K562 (cell line): ENCODE data around the gene SYMPK. TPM values are rescaled to one million over a fixed set of nuclear protein-coding genes. Genes with fewer than 3 reads are reported as not detected.

Source experiments
- CBFB ChIP-seq: sonication (generic); formaldehyde crosslinking; IDR thresholded peaks from 2 replicates; pipeline ENCODE4 v1.4.0; 2020; ENCODE audit warnings: mild to moderate bottlenecking, missing genetic modification reagents
- ELF1 ChIP-seq: fragments of 200-800 bp; sonication (Bioruptor generic); IDR thresholded peaks from 2 replicates; pipeline ENCODE4 v1.6.1; 2016; ENCODE audit warnings: missing genetic modification characterization, missing compliant biosample characterization
- ESRRA ChIP-seq: fragments of 450-650 bp; IDR thresholded peaks from 2 replicates; pipeline ENCODE4 v1.6.1; 2014; ENCODE audit warnings: low read depth, mild to moderate bottlenecking, moderate library complexity, borderline replicate concordance
- GATAD2B ChIP-seq: fragments of 450-650 bp; IDR thresholded peaks from 2 replicates; pipeline ENCODE4 v1.6.1; 2017; ENCODE audit warnings: mild to moderate bottlenecking, borderline replicate concordance
- HLTF ChIP-seq: fragments of 450-650 bp; IDR thresholded peaks from 2 replicates; pipeline ENCODE4 v1.6.1; 2016
- MCM3 ChIP-seq: fragments of 450-650 bp; IDR thresholded peaks from 2 replicates; pipeline ENCODE4 v1.6.1; 2016
- ZNF140 ChIP-seq: fragments of 250-450 bp; sonication (Bioruptor Pico); IDR thresholded peaks from 2 replicates; pipeline ENCODE4 v1.8.0; 2021; ENCODE audit warnings: moderate library complexity, mild to moderate bottlenecking, inconsistent platforms
- ZNF57 ChIP-seq: fragments of 450-650 bp; formaldehyde crosslinking; IDR thresholded peaks from 2 replicates; pipeline ENCODE4 v1.4.0; 2020; ENCODE audit warnings: mild to moderate bottlenecking, moderate library complexity
- ZSCAN29 ChIP-seq: fragments of 450-650 bp; IDR thresholded peaks from 2 replicates; pipeline ENCODE4 v1.6.1; 2017
- polyA plus RNA-seq, 8 experiments: library from polyadenylated mRNA; depleted of rRNA in 4 of 8; stranded (reverse) in 5 of 8; unstranded in 3 of 8; fragments of >200 nt; fragmentation: Nextera tagmentation in 2 of 8; fragmentation: Illumina TruSeq in 1 of 8; extraction: Ambion mirVana in 2 of 8; extraction: Trizol in 1 of 8; gene quantifications; 2 replicates each; pipeline versions ENCODE4 v1.2.1 to v1.2.3, GENCODE V29; 2011 to 2014; ENCODE audit warnings: inconsistent platforms in 1 of 8, missing spikeins in 1 of 8
- total RNA-seq, 7 experiments: library from RNA; depleted of rRNA in 6 of 7; stranded (reverse); fragments of >200 nt in 6 of 7; fragmentation: Illumina TruSeq in 2 of 7; extraction: Trizol in 2 of 7; gene quantifications; 2 replicates each; pipeline versions ENCODE4 v1.2.1 to v1.2.3, GENCODE V29; 2011 to 2021; ENCODE audit warnings: low replicate concordance in 1 of 7
- TF ChIP-seq, protein P1 (sequence below): fragments of 450-650 bp; IDR thresholded peaks from 2 replicates; pipeline ENCODE4 v1.6.1; 2016; ENCODE audit warnings: low read depth
- TF ChIP-seq, protein P2 (sequence below), 2 experiments: fragments of 250-450 bp in 1 of 2; fragments of 450-650 bp in 1 of 2; sonication (Bioruptor Pico) in 1 of 2; IDR thresholded peaks; 2 replicates each; pipeline versions ENCODE4 v1.6.1 to v1.8.0; 2016 to 2021; ENCODE audit warnings: mild to moderate bottlenecking in 2 of 2, moderate library complexity in 2 of 2, missing compliant biosample characterization in 1 of 2, missing genetic modification characterization in 1 of 2
- TF ChIP-seq, protein P3 (sequence below): fragments of 450-650 bp; formaldehyde crosslinking; IDR thresholded peaks from 2 replicates; pipeline ENCODE4 v1.4.0; 2020; ENCODE audit warnings: mild to moderate bottlenecking, moderate library complexity
- TF ChIP-seq, protein P4 (sequence below): fragments of 450-650 bp; formaldehyde crosslinking; IDR thresholded peaks from 2 replicates; pipeline ENCODE4 v1.4.0; 2022; ENCODE audit warnings: mild to moderate bottlenecking, moderate library complexity
- TF ChIP-seq, protein P5 (sequence below), 2 experiments: IDR thresholded peaks; 2 replicates each; pipeline ENCODE4 v1.6.1; 2011; ENCODE audit warnings: borderline replicate concordance in 1 of 2, control low read depth in 1 of 2, low read depth in 1 of 2, low read length in 1 of 2, mild to moderate bottlenecking in 1 of 2, mixed read lengths in 1 of 2, moderate library complexity in 1 of 2; ENCODE audit not compliant: insufficient read depth in 1 of 2, insufficient read length in 1 of 2, poor library complexity in 1 of 2, severe bottlenecking in 1 of 2; ENCODE audit errors: extremely low read depth in 1 of 2

Gene SYMPK
- total and polyA plus RNA-seq, 9 of the 15 experiments (the other 6 are each of a cell fraction or from before 2014, with no cell fraction given): 0.73 to 95.5 (median 58.4) TPM

DNA sequence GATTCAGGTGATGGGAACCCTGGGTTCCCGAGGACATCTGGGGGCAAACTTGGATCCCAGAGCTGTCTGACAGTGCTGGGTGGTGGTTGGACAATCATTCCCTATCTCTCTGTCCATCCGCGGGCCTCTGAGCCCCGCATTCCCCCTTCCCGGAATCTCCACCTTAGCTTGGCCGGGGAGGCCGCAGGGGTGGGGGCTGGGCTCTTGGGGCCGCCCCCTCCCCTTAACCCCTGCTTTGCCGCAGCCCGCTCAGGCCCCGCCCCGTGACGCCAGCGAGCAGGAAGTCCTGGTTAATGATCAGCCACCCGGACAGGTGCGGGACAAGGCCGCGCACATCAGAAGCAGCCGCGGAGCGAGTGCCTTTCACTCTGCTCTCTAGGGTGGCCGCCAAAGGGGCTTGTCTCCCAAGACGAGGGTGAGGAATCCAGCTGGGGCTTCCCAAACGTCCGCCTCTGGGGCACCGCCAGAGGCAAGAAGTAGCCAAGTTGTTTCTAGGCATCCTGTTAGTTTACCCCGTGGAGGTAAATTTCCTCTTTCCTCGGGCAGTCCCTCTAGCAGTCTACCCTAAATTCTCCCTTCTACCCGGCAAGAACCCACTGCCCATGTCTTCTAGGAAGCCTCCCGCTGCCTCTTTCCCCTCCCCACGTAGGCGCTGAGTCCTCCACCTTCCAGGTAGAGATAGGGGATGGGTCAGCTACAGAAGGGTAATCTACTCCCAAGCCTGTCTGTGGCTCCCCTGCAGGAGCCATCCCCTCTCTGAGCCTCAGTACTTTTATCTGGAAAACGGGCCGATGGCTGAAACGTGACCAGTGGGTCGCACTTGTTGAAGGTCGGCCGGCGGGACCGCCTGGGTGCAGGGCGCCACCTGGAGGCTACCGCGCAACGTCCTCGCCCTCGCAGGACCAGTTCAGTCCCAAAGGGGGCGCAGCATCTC is 20.0 kb upstream of the SYMPK start (continued):
- TF ChIP-seq GATAD2B (peak; percentile 62; the same call in 1 of the 2 replicates), ESRRA (peak; percentile 97), ZNF140 (CRISPR knock-in tag) (no peak), ZNF57 (CRISPR knock-in tag) (no peak), HLTF (peak; percentile 62; the same call in 1 of the 2 replicates), MCM3 (no peak), ELF1 (tag) (peak; percentile 82), CBFB (CRISPR knock-in tag) (peak; percentile 80; the same call in 1 of the 2 replicates), ZSCAN29 (no peak)
- TF ChIP-seq, protein P1, sequence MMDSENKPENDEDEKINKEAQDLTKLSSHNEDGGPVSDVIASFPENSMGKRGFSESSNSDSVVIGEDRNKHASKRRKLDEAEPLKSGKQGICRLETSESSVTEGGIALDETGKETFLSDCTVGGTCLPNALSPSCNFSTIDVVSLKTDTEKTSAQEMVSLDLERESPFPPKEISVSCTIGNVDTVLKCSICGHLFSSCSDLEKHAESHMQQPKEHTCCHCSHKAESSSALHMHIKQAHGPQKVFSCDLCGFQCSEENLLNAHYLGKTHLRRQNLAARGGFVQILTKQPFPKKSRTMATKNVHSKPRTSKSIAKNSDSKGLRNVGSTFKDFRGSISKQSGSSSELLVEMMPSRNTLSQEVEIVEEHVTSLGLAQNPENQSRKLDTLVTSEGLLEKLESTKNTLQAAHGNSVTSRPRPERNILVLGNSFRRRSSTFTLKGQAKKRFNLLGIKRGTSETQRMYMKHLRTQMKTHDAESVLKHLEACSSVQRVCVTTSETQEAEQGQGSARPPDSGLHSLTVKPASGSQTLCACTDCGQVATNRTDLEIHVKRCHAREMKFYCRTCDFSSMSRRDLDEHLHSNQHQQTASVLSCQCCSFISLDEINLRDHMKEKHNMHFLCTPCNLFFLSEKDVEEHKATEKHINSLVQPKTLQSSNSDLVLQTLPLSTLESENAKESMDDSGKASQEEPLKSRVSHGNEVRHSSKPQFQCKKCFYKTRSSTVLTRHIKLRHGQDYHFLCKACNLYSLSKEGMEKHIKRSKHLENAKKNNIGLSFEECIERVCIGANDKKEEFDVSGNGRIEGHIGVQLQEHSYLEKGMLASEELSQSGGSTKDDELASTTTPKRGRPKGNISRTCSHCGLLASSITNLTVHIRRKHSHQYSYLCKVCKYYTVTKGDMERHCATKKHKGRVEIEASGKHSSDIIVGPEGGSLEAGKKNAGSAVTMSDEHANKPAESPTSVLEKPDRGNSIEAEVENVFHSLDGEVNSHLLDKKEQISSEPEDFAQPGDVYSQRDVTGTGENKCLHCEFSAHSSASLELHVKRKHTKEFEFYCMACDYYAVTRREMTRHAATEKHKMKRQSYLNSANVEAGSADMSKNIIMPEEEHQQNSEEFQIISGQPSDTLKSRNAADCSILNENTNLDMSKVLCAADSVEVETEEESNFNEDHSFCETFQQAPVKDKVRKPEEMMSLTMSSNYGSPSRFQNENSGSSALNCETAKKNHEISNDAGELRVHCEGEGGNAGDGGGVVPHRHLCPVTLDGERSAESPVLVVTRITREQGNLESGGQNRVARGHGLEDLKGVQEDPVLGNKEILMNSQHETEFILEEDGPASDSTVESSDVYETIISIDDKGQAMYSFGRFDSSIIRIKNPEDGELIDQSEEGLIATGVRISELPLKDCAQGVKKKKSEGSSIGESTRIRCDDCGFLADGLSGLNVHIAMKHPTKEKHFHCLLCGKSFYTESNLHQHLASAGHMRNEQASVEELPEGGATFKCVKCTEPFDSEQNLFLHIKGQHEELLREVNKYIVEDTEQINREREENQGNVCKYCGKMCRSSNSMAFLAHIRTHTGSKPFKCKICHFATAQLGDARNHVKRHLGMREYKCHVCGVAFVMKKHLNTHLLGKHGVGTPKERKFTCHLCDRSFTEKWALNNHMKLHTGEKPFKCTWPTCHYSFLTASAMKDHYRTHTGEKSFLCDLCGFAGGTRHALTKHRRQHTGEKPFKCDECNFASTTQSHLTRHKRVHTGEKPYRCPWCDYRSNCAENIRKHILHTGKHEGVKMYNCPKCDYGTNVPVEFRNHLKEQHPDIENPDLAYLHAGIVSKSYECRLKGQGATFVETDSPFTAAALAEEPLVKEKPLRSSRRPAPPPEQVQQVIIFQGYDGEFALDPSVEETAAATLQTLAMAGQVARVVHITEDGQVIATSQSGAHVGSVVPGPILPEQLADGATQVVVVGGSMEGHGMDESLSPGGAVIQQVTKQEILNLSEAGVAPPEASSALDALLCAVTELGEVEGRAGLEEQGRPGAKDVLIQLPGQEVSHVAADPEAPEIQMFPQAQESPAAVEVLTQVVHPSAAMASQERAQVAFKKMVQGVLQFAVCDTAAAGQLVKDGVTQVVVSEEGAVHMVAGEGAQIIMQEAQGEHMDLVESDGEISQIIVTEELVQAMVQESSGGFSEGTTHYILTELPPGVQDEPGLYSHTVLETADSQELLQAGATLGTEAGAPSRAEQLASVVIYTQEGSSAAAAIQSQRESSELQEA: no peak
- TF ChIP-seq, protein P2, sequence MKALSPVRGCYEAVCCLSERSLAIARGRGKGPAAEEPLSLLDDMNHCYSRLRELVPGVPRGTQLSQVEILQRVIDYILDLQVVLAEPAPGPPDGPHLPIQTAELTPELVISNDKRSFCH (CRISPR knock-in tag; IDR thresholded peaks at IDR 0.05): no peak
- TF ChIP-seq, protein P2 (tag; IDR thresholded peaks at IDR 0.05): peak; percentile 87
- TF ChIP-seq, protein P3, sequence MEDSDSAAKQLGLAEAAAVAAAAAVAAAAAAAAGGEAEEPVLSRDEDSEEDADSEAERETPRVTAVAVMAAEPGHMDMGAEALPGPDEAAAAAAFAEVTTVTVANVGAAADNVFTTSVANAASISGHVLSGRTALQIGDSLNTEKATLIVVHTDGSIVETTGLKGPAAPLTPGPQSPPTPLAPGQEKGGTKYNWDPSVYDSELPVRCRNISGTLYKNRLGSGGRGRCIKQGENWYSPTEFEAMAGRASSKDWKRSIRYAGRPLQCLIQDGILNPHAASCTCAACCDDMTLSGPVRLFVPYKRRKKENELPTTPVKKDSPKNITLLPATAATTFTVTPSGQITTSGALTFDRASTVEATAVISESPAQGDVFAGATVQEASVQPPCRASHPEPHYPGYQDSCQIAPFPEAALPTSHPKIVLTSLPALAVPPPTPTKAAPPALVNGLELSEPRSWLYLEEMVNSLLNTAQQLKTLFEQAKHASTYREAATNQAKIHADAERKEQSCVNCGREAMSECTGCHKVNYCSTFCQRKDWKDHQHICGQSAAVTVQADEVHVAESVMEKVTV (CRISPR knock-in tag): peak; percentile 91
- TF ChIP-seq, protein P4, sequence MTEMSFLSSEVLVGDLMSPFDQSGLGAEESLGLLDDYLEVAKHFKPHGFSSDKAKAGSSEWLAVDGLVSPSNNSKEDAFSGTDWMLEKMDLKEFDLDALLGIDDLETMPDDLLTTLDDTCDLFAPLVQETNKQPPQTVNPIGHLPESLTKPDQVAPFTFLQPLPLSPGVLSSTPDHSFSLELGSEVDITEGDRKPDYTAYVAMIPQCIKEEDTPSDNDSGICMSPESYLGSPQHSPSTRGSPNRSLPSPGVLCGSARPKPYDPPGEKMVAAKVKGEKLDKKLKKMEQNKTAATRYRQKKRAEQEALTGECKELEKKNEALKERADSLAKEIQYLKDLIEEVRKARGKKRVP (CRISPR knock-in tag): no peak
- TF ChIP-seq, protein P5, sequence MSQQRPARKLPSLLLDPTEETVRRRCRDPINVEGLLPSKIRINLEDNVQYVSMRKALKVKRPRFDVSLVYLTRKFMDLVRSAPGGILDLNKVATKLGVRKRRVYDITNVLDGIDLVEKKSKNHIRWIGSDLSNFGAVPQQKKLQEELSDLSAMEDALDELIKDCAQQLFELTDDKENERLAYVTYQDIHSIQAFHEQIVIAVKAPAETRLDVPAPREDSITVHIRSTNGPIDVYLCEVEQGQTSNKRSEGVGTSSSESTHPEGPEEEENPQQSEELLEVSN (IDR thresholded peaks at IDR 0.05; ENCODE audit: borderline replicate concordance in 1 of 2, extremely low read depth in 1 of 2, insufficient read depth in 1 of 2, insufficient read length in 1 of 2, low read depth in 1 of 2, low read length in 1 of 2, poor library complexity in 1 of 2, severe bottlenecking in 1 of 2): peak in 1 of 2 experiments; percentile 50
